Body of pancreas (tissue), 4 donors: Measurements from ENCODE around the gene PSD2. TPM values are rescaled to one million over a fixed set of nuclear protein-coding genes. Genes with fewer than 3 reads are reported as not detected.

Experiments
- ATAC-seq: fragments of 150-250 bp; one replicate; pipeline ENCODE4 v1.9.1; 2016
- DNase-seq, 4 donors: peaks; one replicate each; pipeline ENCODE4 v3.0.0-alpha.2; 2019
- H3K27ac ChIP-seq, 4 donors: fragments of 200-600 bp; sonication (generic); 1 replicate in 3 of 4; 2 replicates in 1 of 4; pipeline versions ENCODE4 v1.5.1 to v1.6.1; 2016 to 2019; ENCODE audit warnings: mild to moderate bottlenecking in 1 of 4, mixed read lengths in 1 of 4, moderate library complexity in 1 of 4
- H3K27me3 ChIP-seq, 2 donors: fragments of 200-600 bp; sonication (generic); one replicate each; pipeline ENCODE4 v1.6.0; 2016; ENCODE audit warnings: mild to moderate bottlenecking in 1 of 2
- H3K36me3 ChIP-seq, 2 donors: fragments of 200-600 bp; sonication (generic); replicated peaks in 1 of 2; 2 replicates each; pipeline ENCODE4 v1.5.1; 2016; ENCODE audit warnings: low read depth in 2 of 2; ENCODE audit not compliant: insufficient read depth in 1 of 2
- H3K4me1 ChIP-seq: fragments of 200-600 bp; sonication (generic); one replicate; pipeline ENCODE4 v1.6.0; 2016
- H3K4me3 ChIP-seq, 2 donors: fragments of 200-600 bp; sonication (generic); 1 replicate in 1 of 2; 2 replicates in 1 of 2; pipeline ENCODE4 v1.5.1; 2016 to 2019
- H3K9me3 ChIP-seq, 3 donors: fragments of 200-600 bp; sonication (generic); 1 replicate in 2 of 3; 2 replicates in 1 of 3; pipeline ENCODE4 v1.5.1; 2016
- CTCF ChIP-seq, 7 experiments: fragments of 450-650 bp in 4 of 7; fragments of 200-600 bp in 3 of 7; sonication (generic) in 3 of 7; IDR thresholded peaks; one replicate each; pipeline ENCODE4 v1.5.1; 2016 to 2019; ENCODE audit warnings: antibody characterized with exemption in 7 of 7
- POLR2A ChIP-seq, 3 donors: fragments of 450-650 bp; IDR thresholded peaks; one replicate each; pipeline ENCODE4 v1.6.1; 2016; ENCODE audit warnings: antibody characterized with exemption in 3 of 3, mild to moderate bottlenecking in 2 of 3
- WGBS, 2 donors: methylation state at CpG; one replicate each; pipeline ENCODE4 v1.1.5; 2017; 5-methylcytosine and 5-hydroxymethylcytosine counted together
- intact Hi-C: fragments of 100-400 bp; cut with DNase I; formaldehyde crosslinking; loops from one replicate; pipeline ENCODE4 v1.15.1; 2023
- total RNA-seq, 2 donors: library from RNA; depleted of rRNA; stranded (reverse); fragments of >200 nt; gene quantifications; one replicate each; pipeline ENCODE4 v1.1.0, GENCODE V29; 2016

Gene PSD2
- total RNA-seq, 2 donors from 2014 or later: 0.52 TPM; not detected in 1

DNA sequence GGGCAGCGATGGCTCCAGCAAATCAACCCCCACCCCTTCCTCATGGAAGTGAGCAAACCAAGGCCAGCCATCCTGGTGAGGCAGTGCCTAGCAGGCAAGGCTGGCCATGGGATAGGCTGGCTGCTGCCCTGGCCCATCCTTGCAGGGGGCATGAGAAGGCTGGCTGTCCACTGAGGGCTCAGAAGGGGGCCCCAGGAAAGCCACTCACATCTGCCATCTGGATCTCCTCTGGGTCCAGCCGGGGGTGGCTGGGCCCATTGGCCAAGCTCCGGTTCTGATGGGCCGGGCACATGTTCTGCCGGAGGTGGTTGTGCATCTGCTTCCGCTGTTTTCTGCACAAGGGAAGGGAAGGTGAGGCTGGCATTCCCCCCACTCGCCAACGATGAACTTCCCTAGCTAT is 57.1 kb downstream of the PSD2 start:
- H3K4me3 ChIP-seq: no peak overlapping the region
- no peaks in the 10 kb centered on the region for H3K4me1 ChIP-seq
- TF ChIP-seq CTCF (IDR thresholded peaks at IDR 0.05) (no peak), POLR2A (IDR thresholded peaks at IDR 0.05) (no peak)
- no peak overlapping the region for H3K27ac ChIP-seq
- no peaks in the 10 kb centered on the region for H3K36me3 ChIP-seq
- ATAC-seq (no peak), DNase-seq (peak in 1 of 4 donors; percentile 2)
- intact Hi-C loops: no loop called here
- 91 to 93% methylated on average over 6 to 8 of the region's 8 CpGs for WGBS, 2 donors
- no peaks in the 10 kb centered on the region for H3K27me3 ChIP-seq
- no peaks in the 10 kb centered on the region for H3K9me3 ChIP-seq

GRCh38 chr5:139854029-139854605 is 58.5 kb downstream of the PSD2 start:
- intact Hi-C loops: no loop called here
- 96 to 98% methylated on average over 7 of the region's 7 CpGs for WGBS, 2 donors

DNA sequence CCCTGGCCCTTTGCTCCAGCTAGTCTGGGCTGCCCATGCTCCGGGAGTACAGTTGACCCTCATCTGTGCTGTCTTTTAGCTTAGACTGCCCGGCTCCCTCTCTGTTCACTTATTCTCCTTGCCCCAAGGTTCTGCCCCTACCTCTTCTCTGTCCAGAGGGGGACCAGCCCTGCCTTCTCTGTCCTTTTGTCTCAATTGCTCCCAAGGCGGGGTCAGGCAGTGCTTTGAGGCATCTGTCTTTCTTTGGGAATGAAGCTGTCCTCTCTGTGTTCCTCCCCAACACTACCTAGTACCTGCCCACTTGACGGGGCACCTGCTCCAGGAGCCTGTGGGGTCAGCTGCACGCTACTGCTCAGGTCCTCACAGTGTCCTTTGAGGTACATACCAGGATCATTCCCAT is 59.3 kb downstream of the PSD2 start:
- H3K27ac ChIP-seq: no peak overlapping the region
- H3K4me3 ChIP-seq: no peak overlapping the region
- no peaks in the 10 kb centered on the region for H3K27me3 ChIP-seq
- TF ChIP-seq POLR2A (IDR thresholded peaks at IDR 0.05): no peak
- no peak for TF ChIP-seq CTCF (IDR thresholded peaks at IDR 0.05)
- ATAC-seq: no peak
- WGBS, 2 donors: 91 to 92% methylated on average over 5 of the region's 5 CpGs
- intact Hi-C loops: no loop called here
- DNase-seq: peak in 1 of 4 donors; percentile 2
- no peaks in the 10 kb centered on the region for H3K9me3 ChIP-seq
- H3K36me3 ChIP-seq: no peaks in the 10 kb centered on the region
- H3K4me1 ChIP-seq: no peaks in the 10 kb centered on the region

More at GRCh38 chr5:139854029-139854605, 58.5 kb downstream of the PSD2 start:
- ATAC-seq: no peak
- DNase-seq: peak in 1 of 4 donors; percentile 1
- H3K9me3 ChIP-seq: no peaks in the 10 kb centered on the region
- H3K36me3 ChIP-seq: no peaks in the 10 kb centered on the region
- no peaks in the 10 kb centered on the region for H3K27me3 ChIP-seq
- no peaks in the 10 kb centered on the region for H3K4me1 ChIP-seq
- no peak for TF ChIP-seq CTCF (IDR thresholded peaks at IDR 0.05)
- no peak for TF ChIP-seq POLR2A (IDR thresholded peaks at IDR 0.05)
- H3K27ac ChIP-seq: no peak overlapping the region
- no peak overlapping the region for H3K4me3 ChIP-seq

DNA sequence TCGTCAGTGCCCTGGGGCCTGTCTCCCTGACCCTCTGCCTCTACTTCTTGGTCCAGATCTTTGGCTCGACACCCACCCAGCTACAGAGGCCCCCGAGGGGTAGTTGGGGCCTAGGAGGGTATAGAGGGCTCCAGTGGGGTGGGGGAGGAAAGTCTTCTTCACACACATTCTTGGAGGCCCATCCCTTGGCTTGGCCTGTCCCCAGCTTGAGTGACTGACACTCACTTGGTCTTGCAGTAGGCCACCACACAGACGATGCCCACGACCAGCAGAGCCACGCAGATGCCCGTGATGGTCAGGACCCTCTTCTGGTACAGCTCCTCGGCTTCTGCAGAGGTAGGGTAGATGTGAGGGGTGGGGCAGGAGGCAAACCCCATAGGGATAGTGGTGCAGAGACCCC is 59.8 kb downstream of the PSD2 start:
- no peak overlapping the region for H3K27ac ChIP-seq
- H3K4me3 ChIP-seq: no peak overlapping the region
- no peaks in the 10 kb centered on the region for H3K4me1 ChIP-seq
- ATAC-seq (no peak), DNase-seq (peak in 1 of 4 donors; percentile 2)
- intact Hi-C loops: no loop called here
- no peak for TF ChIP-seq POLR2A (IDR thresholded peaks at IDR 0.05)
- no peaks in the 10 kb centered on the region for H3K9me3 ChIP-seq
- WGBS, 2 donors: 92 to 94% methylated on average over 8 of the region's 8 CpGs
- H3K27me3 ChIP-seq: no peaks in the 10 kb centered on the region
- no peaks in the 10 kb centered on the region for H3K36me3 ChIP-seq

- H3K4me1 ChIP-seq: no peaks in the 10 kb centered on the region
- DNase-seq (peak in 1 of 4 donors; percentile 4), ATAC-seq (no peak)
- H3K27me3 ChIP-seq: no peaks in the 10 kb centered on the region
- intact Hi-C loops: no loop called here
- no peaks in the 10 kb centered on the region for H3K36me3 ChIP-seq
- H3K27ac ChIP-seq: no peak overlapping the region
- no peak for TF ChIP-seq POLR2A (IDR thresholded peaks at IDR 0.05)
- no peak for TF ChIP-seq CTCF (IDR thresholded peaks at IDR 0.05)
- 86 to 92% methylated on average over 6 of the region's 6 CpGs for WGBS, 2 donors
- no peaks in the 10 kb centered on the region for H3K9me3 ChIP-seq
- no peak overlapping the region for H3K4me3 ChIP-seq
Observed at GRCh38 chr5:139855946-139856540, 60.4 kb downstream of the PSD2 start.
